Left renal cortex interstitium (tissue), 4 donors: ENCODE data around the gene ZSCAN23. TPM values are rescaled to one million over a fixed set of nuclear protein-coding genes. Genes with fewer than 3 reads are reported as not detected.
A peak's percentile ranks its signal among the peaks of the same experiment; 100 is the strongest.
"Not testable (repeated sequence)": the region's sequence is repeated elsewhere in the genome, so short reads cannot be mapped to it uniquely, and the experiment has no call there.

Experiments
- DNase-seq, 4 donors: peaks; one replicate each; pipeline ENCODE4 v3.0.0-alpha.2; 2013; ENCODE audit warnings: low read depth in 4 of 4, low spot score in 2 of 4, missing footprints in 1 of 4
- polyA plus RNA-seq, 4 donors: library from polyadenylated mRNA; unstranded; fragments of 120-200 nt; gene quantifications; one replicate each; pipeline ENCODE4 v1.2.1, GENCODE V29; 2013; ENCODE audit not compliant: insufficient read length in 4 of 4

ZSCAN23 gene
- polyA plus RNA-seq = 10 to 100 TPM; 15.1 to 17.9 (median 16.6) TPM

GRCh38 chr6:28443112-28443773 lies at the start of gene ZSCAN23:
TSS of gene ZSCAN23 (minus strand) at chr6:28443491. CDS start at chr6:28436266, 7,225 bp downstream.
- DNase-seq = peak; percentile 72 to 80 (median 74)

GRCh38 chr6:28491984-28492317 lies 48.7 kb upstream of the ZSCAN23 start:
- no peak for DNase-seq

DNA sequence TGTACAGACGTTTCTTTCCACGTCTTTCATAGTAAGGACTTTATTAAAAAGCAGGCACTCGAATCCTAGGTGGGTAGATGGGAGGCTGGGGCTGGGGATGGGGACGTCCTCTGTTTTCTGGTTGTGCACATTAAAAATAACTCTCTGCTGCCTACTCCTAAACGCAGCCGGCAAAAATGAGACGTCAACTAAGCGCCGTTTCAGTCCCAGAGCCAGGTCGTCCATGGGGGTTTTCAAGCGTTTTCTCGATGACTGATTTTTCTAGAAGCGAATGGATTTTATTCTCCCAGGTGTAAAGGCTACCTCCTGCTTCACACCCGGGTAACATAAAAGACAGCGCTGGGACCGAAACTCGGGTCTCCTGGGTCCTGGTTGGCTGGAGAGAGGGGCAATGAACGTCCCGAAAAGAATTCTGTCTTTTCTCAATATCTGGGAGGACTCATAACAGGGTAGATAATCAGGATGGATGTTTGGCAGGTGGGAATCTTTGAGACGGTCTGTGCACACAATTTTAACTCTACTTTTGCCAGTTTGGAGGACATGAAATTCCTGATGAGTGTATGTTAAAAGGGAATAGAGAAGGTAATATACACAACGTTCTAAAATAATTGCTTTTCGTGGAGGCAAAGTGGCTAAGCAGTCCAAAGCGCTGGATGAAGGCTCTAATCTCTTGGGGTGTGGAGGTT lies 47.1 kb upstream of the ZSCAN23 start:
- DNase-seq = no peak

GRCh38 chr6:28489366-28490204 lies 46.3 kb upstream of the ZSCAN23 start:
- no peak for DNase-seq

DNA sequence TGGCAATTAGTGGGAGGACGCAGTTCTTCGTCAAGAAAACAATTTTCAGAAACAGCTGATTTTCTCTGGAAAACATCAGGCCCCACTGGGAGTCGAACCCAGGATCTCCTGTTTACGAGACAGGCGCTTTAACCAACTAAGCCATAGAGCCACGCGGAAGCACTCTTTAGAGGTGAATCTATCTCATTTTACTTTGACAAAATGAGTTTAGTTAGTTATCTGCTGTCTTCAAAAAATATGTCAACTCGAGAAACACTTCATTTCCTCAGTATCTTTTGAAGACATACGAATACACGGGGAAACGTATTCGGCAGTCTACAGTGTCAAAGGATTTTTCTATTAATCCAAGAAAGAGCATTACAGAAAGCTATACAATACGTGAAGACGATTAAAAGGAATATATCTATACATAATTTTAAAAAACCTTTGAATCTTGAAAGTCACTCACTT lies 45.6 kb upstream of the ZSCAN23 start:
- no peak for DNase-seq

GRCh38 chr6:28486988-28487742 lies 43.9 kb upstream of the ZSCAN23 start:
- DNase-seq = no peak

DNA sequence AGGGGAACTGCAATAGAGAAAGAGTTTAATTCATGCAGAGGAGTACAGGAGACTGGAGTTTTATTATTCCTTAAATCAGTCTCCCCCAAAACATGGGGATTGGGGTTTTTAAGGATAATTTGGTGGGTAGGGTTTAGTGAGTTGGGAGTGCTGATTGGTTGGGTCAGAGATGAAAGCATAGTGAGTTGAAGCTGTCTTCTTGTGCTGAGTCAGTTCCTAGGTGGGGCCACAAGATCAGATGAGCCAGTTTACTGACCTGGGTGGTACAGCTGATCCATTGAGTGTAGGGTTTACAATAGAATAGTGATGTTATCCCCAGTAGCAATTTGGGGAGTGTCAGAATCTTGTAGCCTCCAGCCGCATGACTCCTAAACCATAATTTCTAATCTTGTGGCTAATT lies 43.2 kb upstream of the ZSCAN23 start:
- no peak for DNase-seq

GRCh38 chr6:28485482-28485881 lies 42.2 kb upstream of the ZSCAN23 start:
- DNase-seq = no peak

DNA sequence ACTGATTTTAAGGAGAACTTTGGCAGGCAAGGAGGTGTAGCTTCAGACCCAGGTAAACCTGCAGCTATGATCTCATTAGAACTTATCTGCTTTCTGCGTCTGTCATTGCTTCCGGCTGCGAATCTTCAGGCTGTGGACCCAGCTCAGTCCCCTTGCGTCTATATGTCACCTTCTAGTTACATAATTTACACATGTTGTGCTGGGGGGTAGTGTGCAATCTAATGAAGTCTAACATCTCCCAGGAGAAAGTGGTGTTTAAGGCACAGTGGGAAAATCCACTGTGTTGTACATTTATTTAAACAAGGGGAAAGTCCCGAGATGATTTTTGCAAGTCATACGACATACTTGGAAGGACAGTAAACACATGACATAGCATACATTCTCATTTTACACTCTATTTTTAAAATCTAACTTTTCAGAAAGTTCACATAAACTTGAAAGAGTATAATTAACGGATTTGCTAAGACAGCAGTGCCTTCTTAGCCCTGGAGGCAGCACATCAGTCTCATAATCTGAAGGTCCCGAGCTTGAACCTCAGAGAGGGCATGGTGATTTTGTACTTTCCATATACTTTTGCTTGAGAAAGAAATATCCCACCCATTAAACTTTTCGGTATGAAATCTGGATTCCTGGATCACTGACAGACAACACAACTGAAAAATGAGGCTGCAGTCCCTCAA lies 37.1 kb upstream of the ZSCAN23 start:
- DNase-seq = no peak

DNA sequence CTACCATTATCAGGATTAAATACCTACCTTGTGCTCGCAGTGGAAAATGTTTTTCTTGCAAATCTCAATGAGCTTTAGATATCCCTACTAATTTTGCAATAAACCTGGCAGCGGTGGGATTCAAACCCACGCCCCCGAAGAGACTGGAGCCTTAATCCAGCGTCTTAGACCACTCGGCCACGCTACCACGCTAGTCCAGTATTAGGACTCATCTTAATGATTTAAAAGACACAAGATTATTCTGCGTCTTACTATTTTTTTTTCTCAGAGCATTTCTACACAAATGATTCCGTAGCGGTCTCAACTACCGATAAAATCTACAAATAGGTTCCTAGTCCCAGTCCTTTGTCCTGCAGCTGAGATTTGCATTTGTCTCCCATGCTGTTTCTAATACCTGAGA lies 35.2 kb upstream of the ZSCAN23 start:
- no peak for DNase-seq

GRCh38 chr6:28474441-28475219 lies 31.3 kb upstream of the ZSCAN23 start:
- DNase-seq = no peak

- not testable (repeated sequence) for DNase-seq
Measured at GRCh38 chr6:28469153-28469745, 26.0 kb upstream of the ZSCAN23 start.

DNA sequence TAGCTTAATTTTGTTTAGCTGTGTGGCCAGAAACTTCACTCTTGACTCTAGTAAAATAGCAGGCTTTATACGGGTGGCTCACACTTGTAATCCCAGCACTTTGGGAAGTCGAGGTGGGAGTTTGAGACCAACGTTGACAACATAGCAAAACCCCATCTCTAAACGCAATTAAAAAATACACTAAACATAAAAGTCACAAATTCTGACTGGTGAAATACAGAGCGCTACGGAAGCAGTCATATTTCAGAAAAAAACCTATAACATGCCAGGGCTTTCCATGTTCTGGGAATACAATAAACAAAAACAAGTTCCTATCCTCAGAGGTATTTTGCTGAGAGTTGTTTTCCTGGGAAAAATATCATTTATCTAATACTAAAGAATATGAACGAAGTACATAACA lies 24.8 kb upstream of the ZSCAN23 start:
- no peak for DNase-seq

DNA sequence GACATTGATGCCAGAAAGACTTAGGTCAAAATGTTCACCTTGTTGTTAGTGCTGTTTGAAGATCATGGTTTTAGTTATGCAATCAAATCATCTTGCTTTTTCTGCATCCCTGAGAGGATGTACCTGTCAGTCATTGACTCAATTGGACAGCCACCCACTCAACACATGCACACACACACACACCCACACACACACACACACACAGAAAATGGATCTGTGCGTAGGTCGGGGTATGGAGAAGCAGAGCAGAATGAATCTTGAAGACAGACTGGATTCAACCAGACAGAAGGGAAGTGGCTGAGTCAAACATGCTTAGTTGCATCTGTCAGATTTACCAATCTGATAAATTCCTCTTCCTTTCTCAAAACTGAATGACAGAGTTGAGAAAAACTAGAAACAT lies 19.1 kb upstream of the ZSCAN23 start:
- no peak for DNase-seq

GRCh38 chr6:28458568-28458967 lies 15.3 kb upstream of the ZSCAN23 start:
- no peak for DNase-seq

- no peak for DNase-seq
Measured at GRCh38 chr6:28449056-28449455, 5.8 kb upstream of the ZSCAN23 start.

- not testable (repeated sequence) for DNase-seq
Measured at GRCh38 chr6:28447512-28447906, 4.2 kb upstream of the ZSCAN23 start.

GRCh38 chr6:28446818-28447511 lies 3.7 kb upstream of the ZSCAN23 start:
- DNase-seq = peak in 2 of 4 donors; percentile 11 to 21
